DMS153 treated with DMSO at 0.1 percent for 48 hours (cell line): ENCODE results near the gene CHST3.
"Not testable (repeated sequence)": the region's sequence is repeated elsewhere in the genome, so short reads cannot be mapped to it uniquely, and the experiment has no call there.

Experiments used
- DNase-seq: peaks from one replicate; lab custom pipeline; 2025; ENCODE audit not compliant: unreplicated experiment; lab: John Stamatoyannopoulos, UW

CHST3 gene

DNA sequence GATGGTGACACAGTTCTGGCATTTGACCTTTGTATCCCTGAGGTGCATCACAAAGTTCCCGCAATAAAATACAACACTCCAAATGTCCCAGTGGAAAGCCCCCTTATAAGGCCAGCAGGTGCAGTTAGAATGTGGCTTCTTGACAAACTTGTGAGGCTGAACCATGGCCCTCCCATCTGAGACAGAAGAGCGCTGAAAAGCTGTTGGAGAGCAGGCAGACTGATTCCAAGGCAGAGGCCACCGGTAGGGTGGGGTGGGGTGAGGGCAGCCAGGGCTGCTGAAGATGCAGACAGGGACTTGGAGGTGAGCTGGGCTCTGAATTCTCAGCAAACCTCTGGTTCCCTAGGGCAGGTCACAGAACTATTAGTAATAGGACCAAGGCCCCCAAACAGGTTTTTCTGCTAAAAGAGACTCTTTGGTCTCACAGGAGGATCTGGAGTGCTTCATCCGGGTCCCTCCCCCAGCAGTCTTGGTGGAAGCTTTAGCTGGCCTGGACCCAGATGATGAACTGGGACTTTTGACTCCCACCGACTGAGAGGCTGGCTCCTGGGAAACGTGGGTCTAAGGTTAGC is 15.6 kb upstream of the CHST3 start:
- DNase-seq = no peak

DNA sequence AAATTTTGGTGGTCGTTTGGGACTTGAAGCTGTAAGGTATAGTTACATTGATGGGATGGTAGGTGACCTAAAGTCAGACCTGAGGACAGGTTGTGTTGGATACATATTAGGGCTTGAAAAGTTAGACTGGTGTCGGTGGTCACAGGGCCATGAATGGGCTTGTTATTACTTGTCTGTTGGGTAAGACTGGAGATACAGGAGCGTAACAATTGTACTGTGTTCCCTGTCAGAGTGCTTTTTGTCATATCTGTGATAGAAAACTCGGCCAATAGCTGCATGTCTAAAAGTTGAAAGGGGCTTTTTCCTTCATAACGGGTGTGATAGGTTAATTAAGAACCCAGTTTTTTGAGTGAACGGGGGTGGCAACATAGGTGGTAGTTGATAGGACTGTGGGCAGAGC is 13.5 kb upstream of the CHST3 start:
- no peak for DNase-seq

DNA sequence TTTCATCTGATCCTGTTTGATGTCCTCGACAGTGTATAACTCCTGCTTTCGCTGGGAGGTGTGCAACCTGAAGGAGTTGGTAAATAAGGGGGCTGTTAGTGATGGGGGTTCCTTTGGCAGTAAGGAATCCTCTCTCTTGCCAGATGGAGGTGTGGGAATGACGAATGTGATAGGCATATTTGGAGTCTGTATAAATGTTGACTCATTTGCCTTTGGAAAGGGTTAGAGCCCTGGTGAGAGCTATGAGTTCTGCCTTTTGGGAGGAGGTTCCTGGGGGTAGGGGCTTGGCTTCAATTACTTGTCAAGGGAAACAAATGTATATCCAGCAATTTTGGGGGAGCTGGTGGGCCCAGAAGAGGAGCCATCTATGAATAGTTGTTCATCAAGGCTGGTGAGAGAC is 11.4 kb upstream of the CHST3 start:
- no peak for DNase-seq

DNA sequence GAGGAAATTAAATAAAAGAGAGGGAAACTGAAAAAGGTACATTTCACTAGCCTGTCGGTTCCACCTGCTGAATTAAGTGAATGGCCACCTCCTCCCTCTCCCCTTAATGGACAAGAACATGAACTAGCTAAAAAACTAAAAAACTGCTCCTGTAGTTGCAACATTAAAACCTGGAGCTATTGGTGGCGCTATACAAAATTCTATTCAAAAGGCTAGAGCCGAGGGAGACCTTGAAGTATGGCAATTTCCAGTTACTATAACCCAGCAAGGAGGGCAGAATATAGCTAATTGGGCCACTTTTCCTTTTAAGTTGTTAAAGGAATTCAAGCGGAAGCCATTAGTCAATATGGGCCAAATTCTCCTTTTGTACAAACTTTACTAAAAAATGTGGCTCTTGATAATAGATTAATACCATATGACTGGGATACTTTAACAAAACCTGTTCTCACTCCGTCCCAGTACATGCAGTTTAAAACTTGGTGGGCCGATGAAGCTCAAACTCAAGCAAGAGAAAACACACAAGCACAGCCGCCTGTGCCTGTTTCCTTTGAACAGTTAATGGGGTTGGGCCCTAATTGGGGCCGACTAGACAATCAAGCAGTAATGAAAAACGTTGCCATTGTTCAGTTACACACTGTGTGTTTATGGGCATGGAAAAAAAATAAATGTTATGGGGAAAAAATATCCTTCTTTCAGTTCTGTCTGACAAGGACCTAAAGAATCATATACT is 6.5 kb upstream of the CHST3 start:
- DNase-seq = no peak

DNA sequence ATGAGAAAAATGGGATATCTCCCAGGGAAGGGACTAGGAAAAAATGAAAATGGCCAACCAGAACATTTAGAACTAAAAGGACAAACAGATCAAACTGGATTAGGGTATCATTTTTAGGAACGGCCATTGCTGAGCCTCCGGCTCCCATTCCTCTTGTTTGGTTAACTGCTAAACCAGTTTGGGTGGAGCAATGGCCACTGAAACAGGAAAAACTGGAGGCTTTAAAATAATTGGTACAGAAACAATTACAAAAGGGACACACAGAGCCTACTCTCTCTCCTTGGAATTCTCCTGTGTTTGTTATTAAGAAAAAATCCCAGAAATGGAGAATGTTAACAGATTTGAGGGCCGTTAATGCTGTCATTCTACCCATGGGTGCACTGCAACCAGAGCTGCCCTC is 4.7 kb upstream of the CHST3 start:
- no peak for DNase-seq

DNA sequence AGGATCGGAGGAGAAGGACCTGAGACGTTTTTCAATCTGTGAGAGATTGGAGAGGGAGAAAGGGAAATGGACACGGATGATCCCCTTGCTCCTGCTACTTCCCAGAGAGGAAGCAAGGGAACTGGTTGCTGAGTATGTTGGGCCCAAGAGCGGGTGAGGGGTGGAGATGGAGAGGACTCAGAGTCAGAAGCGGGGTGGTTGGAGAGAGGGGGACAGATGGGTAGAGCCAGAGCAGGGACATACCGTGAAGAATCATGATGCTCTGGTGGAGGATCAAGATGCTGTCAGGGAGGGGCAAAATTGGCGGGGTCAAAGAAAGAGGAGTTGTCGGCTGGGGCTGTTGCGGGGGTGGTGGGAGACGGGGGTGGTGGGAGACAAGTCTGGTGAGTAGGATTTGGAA is 2.4 kb upstream of the CHST3 start:
- no peak for DNase-seq

DNA sequence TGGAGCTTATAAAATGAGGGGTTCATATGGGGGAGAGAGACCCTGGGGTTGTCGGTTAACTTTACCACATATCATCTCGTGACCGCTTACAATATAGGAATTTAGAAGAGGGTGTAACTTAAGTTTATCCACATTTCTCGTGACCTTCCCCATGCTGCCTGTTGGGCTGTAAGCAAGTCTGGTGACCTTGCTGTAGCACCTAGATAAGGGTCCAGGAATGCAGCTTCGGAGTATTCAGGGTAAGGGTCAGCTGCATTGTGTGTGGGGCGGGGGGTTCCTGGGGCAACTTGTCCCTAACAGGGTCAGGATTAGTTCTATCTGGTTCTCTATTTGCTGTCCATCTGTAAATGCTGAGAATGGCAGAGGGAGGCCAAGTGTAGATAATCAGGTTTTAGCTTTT is 1.3 kb upstream of the CHST3 start:
- DNase-seq = no peak

DNA sequence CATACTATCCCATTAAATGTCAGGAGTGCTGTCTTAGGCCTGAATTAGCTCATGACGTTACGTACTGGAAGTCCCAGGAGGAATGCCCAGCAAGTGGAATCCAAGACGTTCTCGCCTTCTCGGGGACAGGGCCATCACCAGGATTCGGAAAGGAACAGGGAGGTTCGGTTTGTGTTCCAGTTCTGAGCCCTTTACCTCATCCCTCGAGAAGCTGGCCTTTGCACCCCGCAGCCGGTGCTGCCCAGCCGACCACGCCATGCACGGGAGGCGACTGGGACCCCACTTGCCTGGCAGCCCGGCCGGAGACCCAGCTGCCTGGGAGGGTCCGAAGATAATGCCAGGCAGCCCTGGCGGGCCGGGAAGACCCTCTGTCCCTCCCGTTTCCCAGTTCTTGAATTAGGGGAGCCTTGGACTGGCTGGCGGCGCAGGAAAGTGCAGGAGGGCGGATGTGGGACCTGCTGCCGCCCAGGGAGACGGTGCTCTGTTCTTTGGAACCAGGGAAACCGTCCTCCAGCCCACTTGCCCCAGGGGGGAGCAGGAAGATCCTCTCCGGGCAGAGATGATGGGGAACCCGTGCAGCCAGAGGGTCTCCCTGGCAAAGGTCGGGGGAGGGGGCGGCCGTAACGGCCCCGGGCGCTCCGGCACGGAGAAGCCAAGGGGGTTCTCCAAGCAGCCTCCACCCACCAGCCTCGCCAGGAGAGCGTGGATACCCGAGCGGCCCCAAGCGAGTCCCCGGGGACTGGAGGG is 671 bp upstream of the CHST3 start:
- no peak for DNase-seq

DNA sequence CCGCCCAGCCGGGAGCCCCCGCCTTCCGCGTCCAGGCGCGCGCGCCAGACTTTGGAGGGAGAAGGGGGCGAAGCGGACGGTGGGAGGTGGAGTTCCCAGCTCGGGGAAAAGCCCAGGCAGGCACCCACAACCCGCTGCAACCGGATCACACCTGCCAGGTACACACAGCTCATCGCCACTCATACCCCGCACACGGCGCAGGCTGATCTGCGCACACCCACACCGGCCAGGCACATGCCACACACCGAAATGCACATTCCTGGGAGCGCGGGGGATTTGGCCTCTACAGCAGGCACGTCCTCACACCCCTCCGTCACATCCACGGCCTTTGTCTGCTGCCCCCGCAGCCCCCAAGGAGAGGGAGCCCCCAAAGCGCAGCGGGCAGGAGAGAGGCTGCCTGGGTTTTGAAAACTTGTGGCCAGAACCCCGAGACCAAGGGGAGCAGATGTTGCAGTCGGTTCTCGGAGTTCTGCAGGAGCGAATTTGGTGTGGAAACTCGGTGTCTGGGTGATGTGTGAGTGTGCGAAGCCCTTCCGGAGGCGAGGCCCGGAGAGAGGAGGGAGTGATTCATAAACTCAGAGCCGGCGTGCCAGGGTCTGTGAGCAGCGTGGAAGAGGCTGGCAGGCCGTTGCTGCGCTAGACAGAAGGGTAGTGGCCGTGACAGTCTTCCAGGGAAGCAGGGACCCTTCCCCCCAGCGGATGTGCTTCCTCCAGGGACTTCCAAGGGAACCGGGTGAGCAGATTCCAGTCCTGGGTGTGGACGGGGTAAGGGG is 734 bp downstream of the CHST3 start:
- DNase-seq = no peak

DNA sequence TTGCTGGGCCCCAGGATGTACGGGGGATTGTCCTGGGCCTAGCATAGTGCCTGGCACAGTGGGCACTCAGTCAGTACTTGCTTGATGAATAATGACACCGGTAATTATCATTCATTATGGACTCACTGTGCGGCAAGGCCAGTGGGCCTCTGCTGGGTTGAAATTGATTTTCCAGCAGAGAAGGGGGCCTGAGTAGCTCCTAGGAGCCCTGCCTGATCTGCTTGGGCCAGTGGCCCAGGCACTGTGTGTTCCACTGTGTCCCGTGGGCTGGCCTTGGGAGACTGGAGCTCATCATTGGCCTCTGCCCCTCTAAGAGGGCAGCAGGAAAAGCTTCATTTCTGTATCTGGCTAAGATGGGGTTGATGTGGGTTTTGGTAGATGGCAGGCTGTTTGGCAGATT is 1.4 kb downstream of the CHST3 start:
- DNase-seq = no peak

DNA sequence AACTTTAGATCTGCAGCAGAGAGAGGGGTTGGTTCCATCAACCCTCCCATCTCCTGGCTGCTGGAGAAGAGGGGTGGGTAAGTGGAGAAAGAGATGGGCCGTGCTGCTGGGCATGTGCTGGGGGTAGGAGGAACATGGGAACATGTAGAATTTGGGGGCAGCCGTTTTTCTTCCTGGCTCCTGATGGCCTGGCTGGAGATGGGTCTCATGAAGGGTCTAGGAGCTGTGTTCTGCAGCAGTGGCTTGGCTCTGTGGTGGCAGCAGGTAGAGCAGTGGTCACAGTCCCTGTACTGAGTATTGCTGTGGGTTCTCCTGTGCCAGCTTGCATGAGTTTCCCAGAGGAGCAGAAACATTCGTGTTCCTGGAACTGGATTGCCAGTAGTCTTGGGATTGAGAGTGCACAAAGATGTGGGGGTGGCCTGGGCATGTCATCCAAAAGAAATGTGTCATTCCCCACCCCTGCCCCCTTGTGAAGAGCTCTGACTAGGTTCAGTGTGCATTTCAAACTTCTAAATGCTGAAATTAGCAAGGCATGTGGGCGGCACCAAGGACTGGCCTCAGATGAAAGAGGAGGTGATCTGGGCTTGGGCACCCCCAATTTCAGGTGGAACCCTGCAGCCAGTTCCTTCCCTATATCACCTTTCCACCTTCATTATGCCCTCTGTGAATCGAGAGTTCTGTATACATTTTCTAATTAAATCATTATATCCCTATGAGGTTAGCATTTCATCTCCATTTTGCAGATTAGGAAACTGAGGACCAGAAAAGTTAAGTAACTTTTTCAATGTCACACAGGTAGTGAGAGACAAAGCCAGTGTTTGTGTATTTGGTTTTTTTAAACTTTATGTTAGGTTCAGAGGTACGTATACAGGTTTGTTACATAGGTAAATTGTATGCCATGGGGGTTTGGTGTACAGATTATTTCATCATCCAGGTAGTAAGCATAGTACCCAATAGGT is 2.1 kb downstream of the CHST3 start:
- no peak for DNase-seq

DNA sequence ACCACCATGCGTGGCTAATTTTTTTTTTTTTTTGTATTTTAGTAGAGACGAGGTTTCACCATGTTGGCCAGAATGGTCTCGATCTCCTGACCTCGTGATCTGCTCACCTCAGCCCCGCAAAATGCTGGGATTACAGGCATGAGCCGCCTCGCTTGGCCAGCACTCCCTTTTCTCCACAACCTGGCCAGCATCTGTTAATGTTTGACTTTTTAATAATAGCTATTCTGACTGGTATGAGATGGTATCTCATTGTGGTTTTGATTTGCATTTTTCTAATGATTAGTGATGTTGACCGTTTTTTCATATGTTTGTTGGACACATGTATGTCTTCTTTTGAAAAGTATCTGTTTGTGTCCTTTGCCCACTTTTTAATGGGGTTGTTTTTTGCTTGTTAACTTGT is 3.8 kb downstream of the CHST3 start:
- DNase-seq = not testable (repeated sequence)

DNA sequence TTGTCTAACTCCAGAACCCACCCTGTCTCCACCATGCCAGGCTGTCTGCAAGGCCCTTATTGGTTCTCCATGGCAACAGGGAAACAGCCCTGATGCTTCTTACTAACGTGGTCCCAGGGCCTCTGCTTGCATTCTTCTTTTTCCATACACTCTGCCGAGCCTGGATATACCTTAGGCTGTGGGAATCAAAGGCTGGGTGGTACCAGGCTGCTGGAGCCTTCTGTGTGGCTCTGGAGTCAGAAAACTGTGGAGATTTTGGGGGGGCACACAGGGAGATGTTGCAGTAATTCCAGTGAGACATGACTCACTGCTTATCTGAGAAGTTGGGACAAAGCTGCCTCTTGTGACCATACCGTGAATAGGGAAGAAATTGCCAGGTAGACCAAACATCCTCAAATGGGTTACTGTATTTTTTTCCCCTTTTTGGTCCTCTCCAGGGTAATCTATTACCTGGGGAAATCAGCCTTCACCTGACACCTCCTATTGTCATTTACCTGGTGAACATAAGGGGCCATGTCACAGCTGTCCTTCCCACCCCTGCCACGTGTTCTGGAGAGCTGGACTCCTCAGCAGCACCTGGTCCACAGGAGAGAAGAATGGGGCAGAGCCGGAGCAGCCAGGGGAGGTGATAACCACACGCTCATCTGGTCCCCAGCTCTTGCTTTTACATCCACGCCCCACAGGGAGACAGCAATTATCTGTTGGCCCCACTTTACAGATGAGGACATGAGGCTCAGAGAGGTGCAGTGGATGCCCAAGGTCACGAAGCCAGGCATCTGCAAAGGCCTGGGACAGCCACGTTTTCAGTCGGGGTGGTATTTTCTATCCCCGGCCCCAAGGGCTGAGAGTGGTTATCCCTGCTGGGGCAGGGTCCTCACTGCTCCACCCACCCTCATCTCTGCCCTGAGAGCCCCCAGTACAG is 4.6 kb downstream of the CHST3 start:
- DNase-seq = no peak

DNA sequence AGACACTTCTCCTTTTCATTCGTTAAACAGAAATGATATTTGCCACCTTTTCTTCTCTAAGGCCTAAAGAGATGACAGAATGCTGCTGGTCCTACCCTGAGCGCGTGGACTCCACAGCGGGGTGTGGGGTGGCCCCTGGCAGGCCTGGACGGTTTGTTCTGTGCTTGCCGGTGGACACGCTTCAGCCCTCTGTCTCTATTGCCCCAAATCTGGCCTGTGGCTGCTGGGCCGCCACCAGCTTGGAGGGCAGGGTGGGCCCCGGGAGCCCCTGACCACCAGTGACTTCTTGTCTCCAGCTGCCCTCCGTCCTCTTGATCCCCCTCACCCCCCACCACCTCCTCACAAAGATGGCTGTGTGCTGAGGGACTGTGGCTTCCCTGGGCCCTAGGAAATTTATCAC is 5.7 kb downstream of the CHST3 start:
- no peak for DNase-seq

DNA sequence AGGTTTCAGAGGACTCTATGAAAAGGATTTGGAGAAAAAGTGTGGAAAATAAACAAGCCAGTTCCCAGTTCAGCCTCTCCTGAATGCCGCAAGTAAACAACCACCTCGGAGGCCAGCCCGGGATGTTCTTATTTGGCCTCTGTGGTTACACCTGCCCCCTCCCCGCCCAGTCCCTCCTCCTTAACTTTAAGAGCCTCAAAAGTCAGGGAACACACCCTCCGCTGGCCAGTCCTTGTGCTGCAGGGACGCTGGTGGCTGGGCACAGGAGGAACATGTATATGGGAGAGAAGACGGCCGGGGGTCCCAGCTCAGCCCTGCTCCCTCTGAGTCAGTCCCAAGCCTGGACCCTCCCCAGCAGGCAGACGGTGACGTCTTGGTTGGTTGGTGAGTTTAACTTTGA is 6.1 kb downstream of the CHST3 start:
- DNase-seq = no peak

DNA sequence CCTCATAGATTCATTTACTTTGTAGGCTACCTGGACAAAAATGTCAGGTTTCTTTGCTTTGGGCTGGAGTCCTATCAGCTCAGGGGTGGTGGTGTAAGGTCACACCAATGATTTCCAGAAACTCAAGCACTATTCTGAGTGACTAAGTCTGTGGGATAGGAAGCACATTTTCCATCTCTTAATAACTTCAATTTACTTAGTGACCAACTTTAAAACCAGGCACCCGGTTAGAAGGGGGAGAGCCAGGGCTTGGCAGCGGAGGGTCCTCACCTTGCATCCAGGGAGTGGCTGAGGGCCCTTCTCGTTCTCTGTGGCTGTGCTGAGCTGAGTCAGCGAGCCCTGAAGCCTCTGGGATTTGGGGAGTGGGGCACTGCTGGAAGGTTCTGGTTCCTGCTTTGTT is 6.7 kb downstream of the CHST3 start:
- DNase-seq = no peak

DNA sequence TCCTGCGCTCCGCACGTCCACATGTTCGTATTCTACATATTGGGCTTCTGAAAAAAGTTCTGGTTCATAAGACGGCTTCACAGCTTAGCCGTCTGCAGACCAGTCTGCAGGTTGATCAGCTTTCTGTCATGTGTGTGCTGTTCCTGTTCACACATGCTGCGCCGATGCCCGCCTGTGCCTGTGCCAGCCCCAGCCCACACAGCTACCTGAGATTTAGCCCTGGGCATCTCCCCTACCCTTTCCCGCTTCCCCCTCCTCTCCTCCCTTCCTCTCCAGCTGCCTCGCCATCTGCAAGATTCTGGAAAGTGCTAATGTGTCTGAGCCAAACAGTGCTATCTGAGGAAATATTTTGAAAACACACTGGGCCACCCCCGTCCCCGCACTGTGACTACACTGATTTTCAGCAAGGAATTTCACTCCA is 7.1 kb downstream of the CHST3 start:
- no peak for DNase-seq

DNA sequence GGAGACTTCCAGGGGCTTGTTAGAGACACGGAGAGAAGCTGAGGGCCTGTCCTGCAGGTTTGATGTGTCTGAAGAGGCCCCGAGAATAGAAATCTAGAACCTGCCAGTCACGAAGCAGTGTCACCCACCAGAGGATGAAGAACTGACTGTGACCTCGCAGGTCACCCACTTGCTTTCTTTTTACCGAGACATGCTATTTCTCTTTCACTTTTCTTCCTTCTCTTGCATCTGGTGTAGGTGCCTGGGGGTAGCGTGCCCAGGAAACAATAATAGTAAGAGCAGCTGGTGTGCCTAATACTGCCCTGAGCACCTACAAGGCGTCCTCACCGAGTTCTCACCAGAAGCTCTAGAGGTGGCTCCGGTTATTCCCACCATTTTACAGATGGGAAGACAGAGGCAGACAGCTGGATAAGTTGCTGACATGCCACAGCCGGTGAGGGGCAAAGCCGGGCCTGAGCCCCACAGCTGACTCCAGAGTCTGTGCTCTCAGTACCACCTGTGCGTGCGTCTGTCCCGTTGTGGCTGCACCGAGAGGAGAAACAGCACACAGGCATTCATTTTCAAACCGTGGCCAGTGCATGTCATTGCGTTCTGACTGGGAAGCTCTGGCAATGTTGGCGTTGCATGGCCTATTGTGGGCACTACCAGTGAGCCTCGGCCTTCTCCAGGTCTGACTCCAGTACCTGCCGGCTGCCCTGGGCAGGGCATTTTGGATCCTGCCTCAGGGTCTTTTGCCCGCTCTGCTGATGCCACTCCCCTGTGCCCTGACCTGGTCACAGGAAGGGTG is 7.8 kb downstream of the CHST3 start:
- DNase-seq = no peak
